HG03159 (cell line): Measurements from ENCODE around the gene PTGER3.

Experiments used
- ATAC-seq: cut with Tn5 transposase; IDR thresholded peaks from one replicate; pipeline ENCODE4 v1.9.1; 2021; ENCODE audit warnings: mild to moderate bottlenecking, moderate library complexity; ENCODE audit not compliant: unreplicated experiment

Gene PTGER3

GRCh38 chr1:71053146-71053545 lies 5.5 kb upstream of the PTGER3 start:
- no peak for ATAC-seq

DNA sequence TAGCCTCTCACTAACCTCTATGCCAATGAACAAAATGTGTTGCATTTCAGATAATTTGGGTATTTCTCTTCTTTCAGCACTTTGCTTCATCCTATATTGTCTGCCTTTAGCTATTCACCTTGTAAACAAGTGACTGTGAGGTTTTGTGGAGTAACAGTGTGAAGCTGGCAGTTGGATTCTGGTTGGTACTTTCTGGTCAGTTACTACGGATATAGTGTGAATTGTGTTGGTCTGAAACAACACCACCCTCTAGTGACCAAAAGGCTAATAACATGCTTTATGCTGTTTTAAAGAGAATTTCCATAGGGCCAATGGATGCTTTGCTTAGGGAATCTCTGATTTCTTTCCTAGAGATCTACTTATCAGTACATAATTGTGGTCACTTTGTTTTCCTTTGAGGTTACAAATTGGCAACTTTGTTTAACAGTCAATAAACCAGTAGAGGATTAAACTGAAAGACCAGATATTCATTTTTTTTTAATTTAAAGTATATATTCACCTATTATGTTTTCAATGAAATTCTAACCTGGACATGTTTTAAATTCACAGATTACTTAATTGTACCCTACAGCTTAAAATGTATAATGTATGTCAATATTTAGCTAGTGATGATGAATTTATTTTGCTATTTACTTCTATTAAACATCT lies 2.5 kb upstream of the PTGER3 start:
- peak; percentile 65 for ATAC-seq

GRCh38 chr1:71046891-71047634 lies 553 bp downstream of the PTGER3 start:
- peak; percentile 24 for ATAC-seq

DNA sequence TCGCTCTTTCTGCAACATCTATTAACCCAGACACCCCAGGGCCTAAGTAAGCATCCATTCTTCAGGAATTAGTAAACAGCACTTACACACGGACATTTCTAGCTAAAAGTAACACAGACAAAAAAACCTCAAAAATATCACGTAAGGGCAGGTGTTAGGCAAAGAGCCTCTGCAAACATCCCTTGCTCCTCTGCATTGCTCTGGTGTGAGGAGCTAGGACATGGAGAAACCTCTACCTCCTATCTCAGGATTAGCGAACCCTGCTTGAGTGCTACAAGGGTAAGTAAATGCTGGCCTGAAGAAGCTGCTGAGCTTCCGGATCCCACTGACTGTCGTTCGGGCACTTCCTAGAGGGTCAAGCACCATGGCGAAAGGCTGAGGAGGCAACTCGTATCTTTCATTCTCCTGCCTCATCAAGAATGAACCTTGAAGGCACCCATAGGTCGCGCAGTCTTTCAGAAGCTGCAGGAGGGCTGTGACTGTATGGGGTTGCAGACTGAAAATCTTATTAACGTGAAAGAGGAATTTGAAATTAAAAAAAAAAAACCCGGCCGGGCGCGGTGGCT lies 2.1 kb downstream of the PTGER3 start:
- no peak for ATAC-seq

DNA sequence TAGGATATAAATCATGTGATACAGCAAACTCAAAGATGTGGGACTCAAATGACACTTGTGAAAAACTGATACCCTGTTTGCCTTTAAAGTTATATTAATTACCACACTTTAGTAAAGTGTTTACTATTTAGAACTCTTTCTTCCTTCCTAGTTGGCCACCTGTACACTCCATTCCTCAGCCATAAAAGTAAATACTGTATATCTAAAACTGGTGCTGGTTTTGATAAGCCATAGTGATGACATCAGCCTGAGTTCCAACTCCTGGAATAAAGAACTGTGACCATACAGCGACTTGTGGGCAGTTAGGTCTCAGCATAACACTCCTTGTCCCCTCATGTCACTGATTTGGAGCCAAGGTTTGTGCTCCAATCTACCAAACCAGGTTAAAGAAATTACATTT lies 2.8 kb downstream of the PTGER3 start:
- ATAC-seq = no peak

DNA sequence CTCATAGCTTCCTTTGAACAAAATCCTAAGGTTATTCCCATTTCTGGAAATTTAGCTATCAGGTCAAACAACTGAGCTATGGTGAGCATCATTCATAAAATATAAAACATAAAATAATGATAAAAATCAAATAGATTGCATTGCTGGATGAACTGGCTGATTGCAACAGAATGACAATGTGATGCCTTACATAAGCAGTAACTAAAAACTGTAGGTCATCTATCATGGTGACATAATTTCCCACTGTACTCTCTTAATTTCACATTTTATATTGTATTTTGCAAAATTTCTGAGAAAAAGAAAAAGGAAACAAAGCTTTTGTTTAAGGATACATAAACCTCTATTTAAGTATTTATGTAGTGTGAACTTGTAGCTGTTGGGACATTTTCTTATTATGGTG lies 4.6 kb downstream of the PTGER3 start:
- no peak for ATAC-seq

DNA sequence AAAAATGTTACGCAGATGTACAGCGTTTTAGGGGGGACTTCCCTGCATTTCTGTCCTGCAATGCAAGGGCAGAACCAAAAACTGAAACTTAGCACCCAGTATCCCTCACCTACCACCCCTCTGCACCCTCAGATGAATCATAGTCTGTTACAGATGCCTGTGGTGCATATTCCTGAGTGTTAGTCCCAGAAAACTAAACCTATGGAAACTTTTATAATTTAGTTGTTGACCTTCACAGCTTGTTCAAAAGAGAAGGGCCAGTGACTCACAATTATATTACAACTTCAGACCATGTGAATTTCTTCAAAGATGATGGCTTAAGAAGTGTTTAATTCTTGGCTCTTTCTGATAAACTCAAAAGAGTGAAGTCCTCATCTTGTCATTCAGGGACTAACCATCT lies 5.8 kb downstream of the PTGER3 start:
- ATAC-seq = no peak

- no peak for ATAC-seq
These were observed 7.9 kb downstream of the PTGER3 start for GRCh38 chr1:71039661-71040262.

DNA sequence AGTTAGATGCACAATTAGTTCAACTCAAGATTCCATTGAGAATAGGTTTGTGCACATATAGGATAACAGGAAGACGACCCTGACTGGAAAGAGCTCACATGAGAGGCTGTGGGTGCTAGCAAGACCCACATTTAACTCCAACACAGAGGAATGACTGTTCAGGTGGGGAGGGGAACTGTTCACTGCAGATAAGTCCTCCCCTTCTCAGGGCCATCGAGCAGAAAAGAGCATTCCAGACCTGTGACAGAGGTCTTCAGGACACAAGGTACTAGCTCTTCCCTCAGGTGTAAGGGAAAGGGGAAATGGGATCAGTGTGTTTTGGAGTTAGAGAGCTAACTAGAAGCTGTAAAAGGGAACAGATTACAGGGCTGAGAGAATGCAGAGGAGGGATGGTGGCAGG lies 8.7 kb downstream of the PTGER3 start:
- ATAC-seq = no peak

GRCh38 chr1:71037829-71038620 lies 9.6 kb downstream of the PTGER3 start:
- ATAC-seq = no peak

GRCh38 chr1:71037066-71037465 lies 10.6 kb downstream of the PTGER3 start:
- ATAC-seq = no peak

- no peak for ATAC-seq
These were observed 14.5 kb downstream of the PTGER3 start for GRCh38 chr1:71033136-71033535.

- ATAC-seq = no peak
These were observed 16.2 kb downstream of the PTGER3 start for GRCh38 chr1:71031426-71031825.

GRCh38 chr1:71030026-71030425 lies 17.6 kb downstream of the PTGER3 start:
- no peak for ATAC-seq

- ATAC-seq = no peak
These were observed 18.6 kb downstream of the PTGER3 start for GRCh38 chr1:71028981-71029380.

- no peak for ATAC-seq
These were observed 19.6 kb downstream of the PTGER3 start for GRCh38 chr1:71027991-71028390.

GRCh38 chr1:71026093-71026492 lies 21.5 kb downstream of the PTGER3 start:
- ATAC-seq = no peak

DNA sequence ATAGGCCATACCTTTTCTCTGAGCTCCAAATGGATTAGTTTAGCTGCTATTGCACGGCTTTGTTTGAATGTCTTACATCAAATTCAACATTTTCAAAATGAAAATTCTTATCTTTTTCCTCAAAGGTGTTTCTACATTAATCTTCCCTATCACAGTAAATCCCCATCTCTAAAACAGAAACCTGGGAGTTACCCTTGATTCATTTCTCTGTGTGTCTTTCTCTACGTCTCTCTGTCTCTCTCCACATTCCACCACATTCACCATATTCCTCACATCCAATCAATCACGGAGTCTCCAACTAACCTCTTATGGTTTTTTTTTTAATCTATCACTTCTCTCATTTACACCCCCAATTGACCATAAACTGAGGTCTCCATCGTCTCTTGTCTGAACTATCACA lies 24.1 kb downstream of the PTGER3 start:
- no peak for ATAC-seq

GRCh38 chr1:71019233-71019969 lies 28.2 kb downstream of the PTGER3 start:
- ATAC-seq = no peak

DNA sequence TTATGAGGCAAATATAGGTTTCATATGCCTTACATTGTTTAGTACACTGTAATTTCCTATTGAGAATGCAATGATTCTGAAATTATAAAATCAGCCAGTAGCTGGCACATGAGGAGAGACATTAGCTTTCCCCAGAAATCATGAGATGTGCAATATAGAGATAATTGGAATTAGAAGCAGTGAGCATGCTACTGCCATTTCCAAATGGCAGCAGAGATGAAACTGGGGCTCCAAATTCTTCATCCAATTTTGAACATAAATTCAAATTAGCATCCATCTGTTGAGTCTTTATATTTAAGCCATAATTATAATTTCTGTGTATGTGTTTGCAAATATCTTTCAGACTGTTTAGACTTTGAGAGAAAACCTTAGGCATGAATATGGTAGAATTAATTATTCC lies 28.8 kb downstream of the PTGER3 start:
- no peak for ATAC-seq
